ENCODE measurements around the gene MSX1. TPM values are rescaled to one million over a fixed set of nuclear protein-coding genes. Genes with fewer than 3 reads are reported as not detected.

MSX1 gene
- total and polyA plus RNA-seq, 2 of the 8 experiments (the other 6 are each of a cell fraction or from before 2014, with no cell fraction given), result 0.47 TPM; not detected in 1

GRCh38 chr4:4857809-4858508 is 1.5 kb upstream of the MSX1 start:
- Histone ChIP-seq H3K4me1 (replicated peaks in 1 of 4; ENCODE audit: control insufficient read depth in 3 of 4, insufficient read depth in 4 of 4, low read length in 3 of 4) (peaks cover 0 to 29% (median 8%) of the 10 kb centered on the region in 4 experiments; a peak in 6 of 7 replicates), H3K4me2 (ENCODE audit: insufficient read depth in 1 of 2, low read depth in 2 of 2, low read length in 2 of 2) (no peak overlapping the region; a peak in 1 of 4 replicates)
- no peak for DNase-seq (ENCODE audit: low read depth in 1 of 2, low spot score in 2 of 2)
- TF ChIP-seq SP1 (IDR thresholded peaks at IDR 0.05; ENCODE audit: low read depth, low read length) (no peak), BCL11A (IDR thresholded peaks at IDR 0.05; ENCODE audit: low read depth in 2 of 2, low read length in 2 of 2) (no peak), HDAC6 (IDR thresholded peaks at IDR 0.05; ENCODE audit: low read depth, low read length) (no peak), TBP (IDR thresholded peaks at IDR 0.05; ENCODE audit: low read depth, low read length) (no peak), RNF2 (IDR thresholded peaks at IDR 0.05; ENCODE audit: borderline replicate concordance, low read depth, low read length, missing control alignments, poor library complexity, severe bottlenecking) (peak; percentile 36), EZH2 (IDR thresholded peaks at IDR 0.05; ENCODE audit: low read depth, low read length, severe bottlenecking) (peak; percentile 98), ASH2L (IDR thresholded peaks at IDR 0.05; ENCODE audit: low read length) (peak; percentile 18), ZNF274 (IDR thresholded peaks at IDR 0.05; ENCODE audit: borderline replicate concordance, extremely low read depth, low read length) (no peak), RFX5 (IDR thresholded peaks at IDR 0.05; ENCODE audit: borderline replicate concordance, low read depth, low read length) (no peak), ATF2 (IDR thresholded peaks at IDR 0.05; ENCODE audit: low read length) (no peak)

More at GRCh38 chr4:4857809-4858508, 1.5 kb upstream of the MSX1 start:
- H3K23me2 ChIP-seq (ENCODE audit: low read depth, low read length), result peaks cover 5% of the 10 kb centered on the region; the same call in 1 of the 2 replicates
- H4K8ac ChIP-seq (ENCODE audit: extremely low read depth, insufficient read depth, low read length), result no peak overlapping the region
- H3K36me3 ChIP-seq (ENCODE audit: control insufficient read depth in 2 of 4, insufficient read depth in 4 of 4, low read length in 3 of 4), result peaks cover 0 to 5% (median 0%) of the 10 kb centered on the region in 4 experiments; a peak in 1 of 8 replicates
- no peaks in the 10 kb centered on the region for H3K9me3 ChIP-seq (ENCODE audit: insufficient read depth in 2 of 2, low read depth in 1 of 2, low read length in 1 of 2)
- no peak overlapping the region for H4K5ac ChIP-seq (ENCODE audit: insufficient read length, low read depth, low read length)
- no peak overlapping the region for H2AFZ ChIP-seq (ENCODE audit: low read length)
- WGBS, 2 experiments (ENCODE audit: extremely low coverage in 1 of 2, insufficient coverage in 1 of 2, insufficient read length in 1 of 2, insufficient replicate concordance in 2 of 2, low coverage in 1 of 2, low lambda C conversion rate in 2 of 2, missing lambda C conversion rate in 1 of 2), result 9% methylated on average over 42 of the region's 42 CpGs; no CpG with 5 or more reads in 1 of the 2 experiments
- H3K4ac ChIP-seq (replicated peaks; ENCODE audit: insufficient read length, low read depth, low read length), result no peak overlapping the region
- H4K91ac ChIP-seq (replicated peaks; ENCODE audit: insufficient read length, low read length), result no peak overlapping the region
- no peak overlapping the region for H3K14ac ChIP-seq (ENCODE audit: insufficient read length)
- no peak overlapping the region for H3K4me3 ChIP-seq (ENCODE audit: extremely low read depth in 1 of 4, insufficient read depth in 2 of 4, low read depth in 3 of 4, low read length in 4 of 4)
- H2BK15ac ChIP-seq (ENCODE audit: low read length), result no peak overlapping the region
- no peak overlapping the region; a peak in 1 of 7 replicates for H3K9ac ChIP-seq (replicated peaks in 1 of 4; ENCODE audit: extremely low read depth in 1 of 4, low read depth in 3 of 4, low read length in 3 of 4)
- H2BK20ac ChIP-seq (ENCODE audit: low read length), result no peak overlapping the region
- H2AK5ac ChIP-seq (ENCODE audit: low read depth, low read length), result no peak overlapping the region
- ChIA-PET POLR2A (ENCODE audit: partially characterized antibody) (interaction anchor here (0.8 kb wide), 1 partner anchor 14 kb away, joined by 3 read pairs; no protein-coding TSS in a partner anchor), CTCF (ENCODE audit: partially characterized antibody) (interaction anchor here (0.6 to 1.0 kb wide), 2 partner anchors 180 to 232 kb away, joined by 3 read pairs; no protein-coding TSS in a partner anchor)
- FAIRE-seq, result no peak
- H3K27me3 ChIP-seq (replicated peaks in 1 of 4; ENCODE audit: control insufficient read depth in 3 of 4, extremely low read depth in 1 of 4, insufficient read depth in 3 of 4, low read length in 3 of 4), result peaks cover 95 to 98% (median 96%) of the 10 kb centered on the region in 4 experiments
- H4K20me1 ChIP-seq (replicated peaks in 1 of 2; ENCODE audit: control insufficient read depth in 1 of 2, insufficient read depth in 2 of 2, low read length in 2 of 2), result peaks cover 48 to 54% of the 10 kb centered on the region in 2 experiments
- no peak overlapping the region for H3K23ac ChIP-seq (ENCODE audit: insufficient read length)
- no peaks in the 10 kb centered on the region for H3K79me1 ChIP-seq (ENCODE audit: low read depth, low read length)
- no peak overlapping the region for H2BK120ac ChIP-seq (replicated peaks; ENCODE audit: low read depth, low read length)
- no peaks in the 10 kb centered on the region for H3K79me2 ChIP-seq (ENCODE audit: control insufficient read depth in 1 of 2, insufficient read depth in 2 of 2, low read length in 2 of 2)
- H2BK5ac ChIP-seq (ENCODE audit: low read depth, low read length), result no peak overlapping the region
- no peak overlapping the region for H3K56ac ChIP-seq (replicated peaks; ENCODE audit: insufficient read length, low read depth, low read length)
- no peak overlapping the region for H3K27ac ChIP-seq (ENCODE audit: low read depth, low read length)
- no peak overlapping the region for H3K18ac ChIP-seq (ENCODE audit: extremely low read depth, low read length)
- H2BK12ac ChIP-seq (ENCODE audit: low read depth, low read length), result no peak overlapping the region
